OCI-LY3 (cell line): ENCODE measurements around the gene CHADL.

ENCODE experiments used
- H2AFZ ChIP-seq: fragments of 200-600, 300-600 bp; shearing (Covaris generic); 2 replicates; pipeline ENCODE4 v1.6.0; 2014; ENCODE audit warnings: antibody characterized with exemption, low read depth, low read length
- H3K27ac ChIP-seq: fragments of 200-600, 300-600 bp; sonication (generic); 2 replicates; pipeline ENCODE4 v1.5.1; 2014; ENCODE audit warnings: mild to moderate bottlenecking, low read length, moderate library complexity, mixed read lengths
- H3K27me3 ChIP-seq: fragments of 200-600, 300-600 bp; sonication (generic); 2 replicates; pipeline ENCODE4 v1.6.1; 2014; ENCODE audit warnings: low read depth, low read length, mixed read lengths
- H3K36me3 ChIP-seq: fragments of 200-600, 300-600 bp; sonication (generic); replicated peaks from 2 replicates; pipeline ENCODE3; 2014; ENCODE audit warnings: low read depth, low read length, mixed read lengths
- H3K4me1 ChIP-seq: fragments of 300-600, 200-600 bp; sonication (generic); 2 replicates; pipeline ENCODE4 v1.6.1; 2014; ENCODE audit warnings: low read length, mixed read lengths
- H3K4me2 ChIP-seq: fragments of 200-600, 300-600 bp; sonication (generic); 2 replicates; pipeline ENCODE4 v1.6.1; 2014; ENCODE audit warnings: low read length, mixed read lengths
- H3K4me3 ChIP-seq: fragments of 300-600, 200-600 bp; sonication (generic); 2 replicates; pipeline ENCODE4 v1.5.1; 2014; ENCODE audit warnings: antibody characterized with exemption, mild to moderate bottlenecking, low read length, moderate library complexity
- H3K79me2 ChIP-seq: fragments of 300-600, 200-600 bp; shearing (Covaris generic); 2 replicates; pipeline ENCODE4 v1.6.1; 2014; ENCODE audit warnings: mild to moderate bottlenecking, low read length, mixed read lengths
- H3K9ac ChIP-seq: fragments of 300-600, 200-600 bp; shearing (Covaris generic); 2 replicates; pipeline ENCODE4 v1.6.0; 2014; ENCODE audit warnings: mild to moderate bottlenecking, low read length, moderate library complexity
- H3K9me3 ChIP-seq: fragments of 200-600, 300-600 bp; shearing (Covaris generic); 2 replicates; pipeline ENCODE4 v1.6.1; 2014; ENCODE audit warnings: low read length, mixed read lengths; ENCODE audit not compliant: insufficient read depth
- H4K20me1 ChIP-seq: fragments of 200-600, 300-600 bp; sonication (generic); 2 replicates; pipeline ENCODE4 v1.6.1; 2016; ENCODE audit warnings: low read length, mixed read lengths; ENCODE audit not compliant: insufficient read depth
- EZH2phosphoT487 ChIP-seq: fragments of 200-600 bp; shearing (Covaris generic); IDR thresholded peaks from 2 replicates; pipeline ENCODE4 v1.6.1; 2018; ENCODE audit warnings: antibody characterized with exemption, mixed run types, low read depth
- TF ChIP-seq, protein P1 (sequence below): fragments of 200-600, 300-600 bp; sonication (generic); IDR thresholded peaks from 2 replicates; pipeline ENCODE4 v1.5.1; 2014; ENCODE audit warnings: antibody characterized with exemption, low read length, low read depth

CHADL gene

DNA sequence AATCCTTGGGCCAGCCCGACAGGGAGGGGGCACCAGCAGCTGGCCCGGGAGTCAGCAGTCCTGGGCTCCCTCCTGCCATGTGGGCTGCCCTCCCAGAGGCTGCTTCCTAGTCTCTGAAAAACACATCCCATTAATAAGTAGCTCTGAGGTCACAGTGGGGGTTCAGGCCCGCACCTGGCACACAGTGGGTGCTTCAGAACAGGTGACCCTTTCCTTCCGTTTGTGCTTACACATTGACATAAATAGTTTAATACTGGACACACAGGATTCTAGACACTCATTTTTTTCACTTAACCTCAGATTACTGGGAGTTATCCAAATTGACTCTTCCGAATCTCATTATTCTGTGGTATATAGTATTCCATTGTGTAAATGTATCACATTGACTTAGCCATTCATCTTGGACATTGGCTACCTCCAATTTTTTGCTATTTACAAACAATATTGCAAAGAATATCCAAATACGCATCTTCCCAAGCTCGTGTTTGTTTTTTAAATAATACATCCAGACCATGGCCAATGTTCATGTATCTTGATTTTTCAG is 474 bp upstream of the CHADL start:
- Histone ChIP-seq H3K9ac (no peak overlapping the region), H3K4me1 (peaks cover 9% of the 10 kb centered on the region; the same call in 1 of the 2 replicates), H3K79me2 (no peaks in the 10 kb centered on the region), H3K4me2 (no peak overlapping the region), H3K4me3 (no peak overlapping the region), H3K36me3 (peaks cover 13% of the 10 kb centered on the region), H4K20me1 (no peaks in the 10 kb centered on the region), H3K27me3 (no peaks in the 10 kb centered on the region), H3K9me3 (no peaks in the 10 kb centered on the region), H2AFZ (no peak overlapping the region), H3K27ac (no peak overlapping the region)
- TF ChIP-seq, protein P1, sequence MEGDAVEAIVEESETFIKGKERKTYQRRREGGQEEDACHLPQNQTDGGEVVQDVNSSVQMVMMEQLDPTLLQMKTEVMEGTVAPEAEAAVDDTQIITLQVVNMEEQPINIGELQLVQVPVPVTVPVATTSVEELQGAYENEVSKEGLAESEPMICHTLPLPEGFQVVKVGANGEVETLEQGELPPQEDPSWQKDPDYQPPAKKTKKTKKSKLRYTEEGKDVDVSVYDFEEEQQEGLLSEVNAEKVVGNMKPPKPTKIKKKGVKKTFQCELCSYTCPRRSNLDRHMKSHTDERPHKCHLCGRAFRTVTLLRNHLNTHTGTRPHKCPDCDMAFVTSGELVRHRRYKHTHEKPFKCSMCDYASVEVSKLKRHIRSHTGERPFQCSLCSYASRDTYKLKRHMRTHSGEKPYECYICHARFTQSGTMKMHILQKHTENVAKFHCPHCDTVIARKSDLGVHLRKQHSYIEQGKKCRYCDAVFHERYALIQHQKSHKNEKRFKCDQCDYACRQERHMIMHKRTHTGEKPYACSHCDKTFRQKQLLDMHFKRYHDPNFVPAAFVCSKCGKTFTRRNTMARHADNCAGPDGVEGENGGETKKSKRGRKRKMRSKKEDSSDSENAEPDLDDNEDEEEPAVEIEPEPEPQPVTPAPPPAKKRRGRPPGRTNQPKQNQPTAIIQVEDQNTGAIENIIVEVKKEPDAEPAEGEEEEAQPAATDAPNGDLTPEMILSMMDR: no peak

GRCh38 chr22:41239443-41240128 is 1.1 kb downstream of the CHADL start:
- no peak overlapping the region for H3K27ac ChIP-seq
- no peak overlapping the region for H3K4me3 ChIP-seq
- TF ChIP-seq, protein P1: no peak
- TF ChIP-seq EZH2phosphoT487: no peak
- H3K79me2 ChIP-seq: no peaks in the 10 kb centered on the region
- no peak overlapping the region for H3K9ac ChIP-seq
- no peak overlapping the region for H3K4me2 ChIP-seq
- H3K9me3 ChIP-seq: no peaks in the 10 kb centered on the region
- H3K27me3 ChIP-seq: no peaks in the 10 kb centered on the region
- peaks cover 4% of the 10 kb centered on the region for H3K36me3 ChIP-seq
- H4K20me1 ChIP-seq: no peaks in the 10 kb centered on the region
- no peak overlapping the region for H2AFZ ChIP-seq
- peaks cover 9% of the 10 kb centered on the region; the same call in 1 of the 2 replicates for H3K4me1 ChIP-seq

DNA sequence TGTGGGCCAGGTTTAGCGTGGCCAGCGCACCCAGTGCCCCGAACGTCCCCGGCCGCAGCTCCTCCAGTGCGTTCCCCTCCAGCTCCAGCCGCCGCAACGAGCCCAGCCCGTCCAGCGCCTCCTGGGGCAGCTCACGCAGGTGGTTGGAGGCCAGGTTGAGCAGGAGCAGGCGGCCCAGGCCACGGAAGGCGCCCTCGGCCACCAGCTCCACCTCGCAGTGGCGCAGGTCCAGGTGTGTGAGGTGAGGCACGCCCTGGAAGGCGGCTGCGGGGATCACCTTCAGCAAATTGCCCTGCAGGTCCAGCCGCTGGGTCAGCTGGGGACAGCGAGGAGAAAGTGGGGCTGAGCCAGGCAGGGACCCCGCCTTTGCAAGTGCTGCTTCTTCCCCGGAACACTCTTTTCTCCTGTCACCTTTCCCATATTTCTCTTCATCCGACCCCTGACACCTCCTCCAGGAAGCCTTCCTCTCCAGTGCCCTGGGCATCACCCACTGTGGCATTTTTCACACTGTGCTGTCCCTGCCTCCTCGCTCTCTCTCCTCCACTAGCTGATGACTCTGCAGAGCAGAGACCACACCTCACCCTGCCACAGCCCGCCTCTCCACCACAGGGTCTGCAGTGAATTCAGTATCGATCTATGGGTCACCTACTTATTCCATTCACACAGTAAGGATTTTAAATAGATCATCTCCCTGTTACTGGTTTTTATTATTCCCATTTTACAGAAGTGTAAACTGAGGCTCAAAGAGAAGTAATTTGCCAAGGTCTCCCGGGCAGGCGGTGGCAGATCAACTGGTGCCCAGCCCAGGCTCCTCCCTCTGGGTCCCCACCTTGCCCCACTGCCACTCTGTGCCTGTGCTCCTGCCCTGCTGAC is 1.9 kb downstream of the CHADL start:
- H3K79me2 ChIP-seq: no peaks in the 10 kb centered on the region
- H3K9me3 ChIP-seq: no peaks in the 10 kb centered on the region
- no peaks in the 10 kb centered on the region for H4K20me1 ChIP-seq
- peaks cover 9% of the 10 kb centered on the region; the same call in 1 of the 2 replicates for H3K4me1 ChIP-seq
- peaks cover 4% of the 10 kb centered on the region for H3K36me3 ChIP-seq
- no peak overlapping the region for H2AFZ ChIP-seq
- H3K27me3 ChIP-seq: no peaks in the 10 kb centered on the region
- TF ChIP-seq, protein P1: no peak
- no peak for TF ChIP-seq EZH2phosphoT487
- H3K9ac ChIP-seq: no peak overlapping the region
- H3K27ac ChIP-seq: no peak overlapping the region
- H3K4me2 ChIP-seq: 0 out of 2 replicates have a peak overlapping the region, but pooled peaks have one; percentile 94
- no peak overlapping the region for H3K4me3 ChIP-seq
